Neural cell (in vitro differentiated cells): ENCODE measurements around the gene RANBP10. TPM values are rescaled to one million over a fixed set of nuclear protein-coding genes. Genes with fewer than 3 reads are reported as not detected.

Experiments used
- H2AFZ ChIP-seq: fragments of 200-600, 300-800 bp; sonication (generic), shearing (Covaris generic); 2 replicates; pipeline ENCODE4 v1.6.0; 2014; ENCODE audit warnings: low read depth, mild to moderate bottlenecking, antibody characterized with exemption, low read length, moderate library complexity
- H3F3A ChIP-seq: fragments of 200-600 bp; shearing (Covaris generic); 2 replicates; pipeline ENCODE4 v1.6.1; 2016; ENCODE audit warnings: mild to moderate bottlenecking, moderate library complexity, mixed read lengths, antibody characterized with exemption, low read length; ENCODE audit not compliant: insufficient read depth, poor library complexity, severe bottlenecking
- H3K27ac ChIP-seq: fragments of 200-600, 300-800 bp; sonication (generic), shearing (Covaris generic); 2 replicates; pipeline ENCODE4 v1.5.1; 2014; ENCODE audit warnings: mild to moderate bottlenecking, low read length, moderate library complexity
- H3K27me3 ChIP-seq: fragments of 300-800, 200-600 bp; sonication (generic), shearing (Covaris generic); 2 replicates; pipeline ENCODE4 v1.6.0; 2014; ENCODE audit warnings: mild to moderate bottlenecking, low read depth, low read length, moderate library complexity; ENCODE audit not compliant: insufficient read depth
- H3K36me3 ChIP-seq: fragments of 300-800, 200-600 bp; sonication (generic), shearing (Covaris generic); 2 replicates; pipeline ENCODE4 v1.5.1; 2014; ENCODE audit warnings: mild to moderate bottlenecking, antibody characterized with exemption, low read length, moderate library complexity; ENCODE audit not compliant: insufficient read depth
- H3K4me2 ChIP-seq: fragments of 300-800, 200-600 bp; sonication (generic), shearing (Covaris generic); 2 replicates; pipeline ENCODE4 v1.6.0; 2014; ENCODE audit warnings: mild to moderate bottlenecking, low read length
- H3K4me3 ChIP-seq: fragments of 300-800, 200-600 bp; sonication (generic), shearing (Covaris generic); 2 replicates; pipeline ENCODE4 v1.5.1; 2014; ENCODE audit warnings: mild to moderate bottlenecking, low read length, moderate library complexity
- H3K79me2 ChIP-seq: fragments of 200-600 bp; shearing (Covaris generic); replicated peaks from 2 replicates; pipeline ENCODE4 v1.6.0; 2014; ENCODE audit warnings: mild to moderate bottlenecking, low read length, moderate library complexity; ENCODE audit not compliant: insufficient read depth
- H3K9ac ChIP-seq: fragments of 300-800, 200-600 bp; sonication (generic), shearing (Covaris generic); 2 replicates; pipeline ENCODE4 v1.6.1; 2016; ENCODE audit warnings: mild to moderate bottlenecking, low read length, mixed read lengths
- H3K9me2 ChIP-seq: fragments of 200-600 bp; shearing (Covaris generic); 2 replicates; pipeline ENCODE4 v1.6.1; 2016; ENCODE audit warnings: mild to moderate bottlenecking, low read length, mixed read lengths; ENCODE audit not compliant: insufficient read depth
- H3K9me3 ChIP-seq: fragments of 200-600, 300-800 bp; sonication (generic), shearing (Covaris generic); 2 replicates; pipeline ENCODE4 v1.6.1; 2016; ENCODE audit warnings: mild to moderate bottlenecking, mixed run types, low read length, moderate library complexity, mixed read lengths
- H4K20me1 ChIP-seq: fragments of 200-600 bp; shearing (Covaris generic); 2 replicates; pipeline ENCODE4 v1.6.1; 2016; ENCODE audit warnings: mild to moderate bottlenecking, mixed run types; ENCODE audit not compliant: insufficient read depth
- EP300 ChIP-seq: fragments of 450-650 bp; conservative IDR thresholded peaks from 2 replicates; pipeline ENCODE4 v1.6.1; 2014; ENCODE audit warnings: antibody characterized with exemption, mild to moderate bottlenecking, moderate library complexity; ENCODE audit not compliant: poor library complexity, severe bottlenecking
- EZH2 ChIP-seq: fragments of 200-600, 300-800 bp; shearing (Covaris generic), sonication (generic); IDR thresholded peaks from 2 replicates; pipeline ENCODE4 v1.6.1; 2014; ENCODE audit warnings: antibody characterized with exemption, low read length, borderline replicate concordance, mild to moderate bottlenecking; ENCODE audit not compliant: insufficient read depth, poor library complexity, severe bottlenecking
- MXI1 ChIP-seq: fragments of 450-650 bp; conservative IDR thresholded peaks from 2 replicates; pipeline ENCODE4 v1.6.1; 2014; ENCODE audit warnings: antibody characterized with exemption, mild to moderate bottlenecking; ENCODE audit not compliant: poor library complexity, severe bottlenecking
- POLR2AphosphoS5 ChIP-seq: IDR thresholded peaks from 2 replicates; pipeline ENCODE4 v1.6.1; 2012
- RAD21 ChIP-seq: fragments of 450-650 bp; conservative IDR thresholded peaks from 2 replicates; pipeline ENCODE4 v1.6.1; 2014; ENCODE audit warnings: antibody characterized with exemption, mild to moderate bottlenecking, moderate library complexity
- SMC3 ChIP-seq: fragments of 450-650 bp; conservative IDR thresholded peaks from 2 replicates; pipeline ENCODE4 v1.6.1; 2014; ENCODE audit warnings: antibody characterized with exemption, mild to moderate bottlenecking, moderate library complexity; ENCODE audit not compliant: poor library complexity
- TAF1 ChIP-seq: IDR thresholded peaks from 2 replicates; pipeline ENCODE4 v1.6.1; 2012; ENCODE audit warnings: low read depth
- polyA plus RNA-seq: library from polyadenylated mRNA; depleted of rRNA; stranded (reverse); fragments of >200 nt; gene quantifications from 2 replicates; pipeline ENCODE4 v1.2.3, GENCODE V29; 2014
- TF ChIP-seq, protein P1 (sequence below): IDR thresholded peaks from 2 replicates; pipeline ENCODE4 v1.6.1; 2012; ENCODE audit warnings: borderline replicate concordance
- TF ChIP-seq, protein P2 (sequence below): fragments of 450-650 bp; IDR thresholded peaks from 2 replicates; pipeline ENCODE4 v1.5.1; 2014; ENCODE audit warnings: antibody characterized with exemption, mild to moderate bottlenecking, moderate library complexity; ENCODE audit not compliant: poor library complexity, severe bottlenecking

Gene RANBP10
- polyA plus RNA-seq, 1 donor from 2014 or later = 10.9 TPM

DNA sequence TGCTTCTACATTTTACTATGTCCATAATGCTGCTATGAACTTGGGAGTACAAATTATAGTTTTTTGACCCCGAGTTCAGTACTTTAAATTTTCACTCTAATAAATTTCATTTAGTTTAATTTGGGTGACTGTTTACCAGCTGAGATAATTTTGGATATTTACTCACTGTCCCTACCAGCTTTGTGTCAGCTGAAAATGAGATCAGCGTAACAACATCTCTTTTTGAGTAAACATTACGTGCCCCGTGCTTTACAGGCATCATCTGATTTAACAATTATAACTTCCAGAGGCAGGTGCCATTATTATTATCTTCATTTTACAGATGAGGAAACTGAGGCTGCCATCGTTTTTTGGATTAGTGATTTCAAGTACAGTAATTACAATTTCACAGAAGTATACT lies 102.2 kb downstream of the RANBP10 start:
- Histone ChIP-seq H3F3A (no peaks in the 10 kb centered on the region), H3K4me2 (no peak overlapping the region), H3K9me2 (no peaks in the 10 kb centered on the region), H3K9ac (no peak overlapping the region), H3K4me3 (no peak overlapping the region), H3K79me2 (peaks cover 48% of the 10 kb centered on the region), H3K27me3 (no peaks in the 10 kb centered on the region), H3K36me3 (no peaks in the 10 kb centered on the region), H3K27ac (no peak overlapping the region), H3K9me3 (no peaks in the 10 kb centered on the region), H4K20me1 (peaks cover 12% of the 10 kb centered on the region), H2AFZ (no peak overlapping the region)
- TF ChIP-seq EP300 (no peak), EZH2 (no peak), RAD21 (no peak), POLR2AphosphoS5 (no peak), TAF1 (no peak), SMC3 (no peak), MXI1 (no peak)
- TF ChIP-seq, protein P1, sequence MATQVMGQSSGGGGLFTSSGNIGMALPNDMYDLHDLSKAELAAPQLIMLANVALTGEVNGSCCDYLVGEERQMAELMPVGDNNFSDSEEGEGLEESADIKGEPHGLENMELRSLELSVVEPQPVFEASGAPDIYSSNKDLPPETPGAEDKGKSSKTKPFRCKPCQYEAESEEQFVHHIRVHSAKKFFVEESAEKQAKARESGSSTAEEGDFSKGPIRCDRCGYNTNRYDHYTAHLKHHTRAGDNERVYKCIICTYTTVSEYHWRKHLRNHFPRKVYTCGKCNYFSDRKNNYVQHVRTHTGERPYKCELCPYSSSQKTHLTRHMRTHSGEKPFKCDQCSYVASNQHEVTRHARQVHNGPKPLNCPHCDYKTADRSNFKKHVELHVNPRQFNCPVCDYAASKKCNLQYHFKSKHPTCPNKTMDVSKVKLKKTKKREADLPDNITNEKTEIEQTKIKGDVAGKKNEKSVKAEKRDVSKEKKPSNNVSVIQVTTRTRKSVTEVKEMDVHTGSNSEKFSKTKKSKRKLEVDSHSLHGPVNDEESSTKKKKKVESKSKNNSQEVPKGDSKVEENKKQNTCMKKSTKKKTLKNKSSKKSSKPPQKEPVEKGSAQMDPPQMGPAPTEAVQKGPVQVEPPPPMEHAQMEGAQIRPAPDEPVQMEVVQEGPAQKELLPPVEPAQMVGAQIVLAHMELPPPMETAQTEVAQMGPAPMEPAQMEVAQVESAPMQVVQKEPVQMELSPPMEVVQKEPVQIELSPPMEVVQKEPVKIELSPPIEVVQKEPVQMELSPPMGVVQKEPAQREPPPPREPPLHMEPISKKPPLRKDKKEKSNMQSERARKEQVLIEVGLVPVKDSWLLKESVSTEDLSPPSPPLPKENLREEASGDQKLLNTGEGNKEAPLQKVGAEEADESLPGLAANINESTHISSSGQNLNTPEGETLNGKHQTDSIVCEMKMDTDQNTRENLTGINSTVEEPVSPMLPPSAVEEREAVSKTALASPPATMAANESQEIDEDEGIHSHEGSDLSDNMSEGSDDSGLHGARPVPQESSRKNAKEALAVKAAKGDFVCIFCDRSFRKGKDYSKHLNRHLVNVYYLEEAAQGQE = no peak
- TF ChIP-seq, protein P2, sequence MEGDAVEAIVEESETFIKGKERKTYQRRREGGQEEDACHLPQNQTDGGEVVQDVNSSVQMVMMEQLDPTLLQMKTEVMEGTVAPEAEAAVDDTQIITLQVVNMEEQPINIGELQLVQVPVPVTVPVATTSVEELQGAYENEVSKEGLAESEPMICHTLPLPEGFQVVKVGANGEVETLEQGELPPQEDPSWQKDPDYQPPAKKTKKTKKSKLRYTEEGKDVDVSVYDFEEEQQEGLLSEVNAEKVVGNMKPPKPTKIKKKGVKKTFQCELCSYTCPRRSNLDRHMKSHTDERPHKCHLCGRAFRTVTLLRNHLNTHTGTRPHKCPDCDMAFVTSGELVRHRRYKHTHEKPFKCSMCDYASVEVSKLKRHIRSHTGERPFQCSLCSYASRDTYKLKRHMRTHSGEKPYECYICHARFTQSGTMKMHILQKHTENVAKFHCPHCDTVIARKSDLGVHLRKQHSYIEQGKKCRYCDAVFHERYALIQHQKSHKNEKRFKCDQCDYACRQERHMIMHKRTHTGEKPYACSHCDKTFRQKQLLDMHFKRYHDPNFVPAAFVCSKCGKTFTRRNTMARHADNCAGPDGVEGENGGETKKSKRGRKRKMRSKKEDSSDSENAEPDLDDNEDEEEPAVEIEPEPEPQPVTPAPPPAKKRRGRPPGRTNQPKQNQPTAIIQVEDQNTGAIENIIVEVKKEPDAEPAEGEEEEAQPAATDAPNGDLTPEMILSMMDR = no peak

GRCh38 chr16:67703626-67704025 lies 102.7 kb downstream of the RANBP10 start:
- H3K27me3 ChIP-seq = no peaks in the 10 kb centered on the region
- no peak overlapping the region for H3K9ac ChIP-seq
- H2AFZ ChIP-seq = no peak overlapping the region
- H3K36me3 ChIP-seq = no peaks in the 10 kb centered on the region
- no peak overlapping the region for H3K4me2 ChIP-seq
- H3K27ac ChIP-seq = no peak overlapping the region
- TF ChIP-seq EZH2 (no peak), SMC3 (no peak), MXI1 (no peak), EP300 (no peak), TAF1 (no peak), POLR2AphosphoS5 (no peak), RAD21 (no peak)
- TF ChIP-seq, protein P2 = no peak
- TF ChIP-seq, protein P1 = no peak
- H3K79me2 ChIP-seq = peaks cover 43% of the 10 kb centered on the region
- no peaks in the 10 kb centered on the region for H3F3A ChIP-seq
- H3K4me3 ChIP-seq = no peak overlapping the region
- H4K20me1 ChIP-seq = peaks cover 12% of the 10 kb centered on the region
- H3K9me2 ChIP-seq = no peaks in the 10 kb centered on the region
- H3K9me3 ChIP-seq = no peaks in the 10 kb centered on the region
